ENCODE measurements around the gene ROR1. TPM values are rescaled to one million over a fixed set of nuclear protein-coding genes. Genes with fewer than 3 reads are reported as not detected.

ROR1 gene
- polyA plus RNA-seq, 3 donors, result 22.6 to 31.2 (median 28.9) TPM

DNA sequence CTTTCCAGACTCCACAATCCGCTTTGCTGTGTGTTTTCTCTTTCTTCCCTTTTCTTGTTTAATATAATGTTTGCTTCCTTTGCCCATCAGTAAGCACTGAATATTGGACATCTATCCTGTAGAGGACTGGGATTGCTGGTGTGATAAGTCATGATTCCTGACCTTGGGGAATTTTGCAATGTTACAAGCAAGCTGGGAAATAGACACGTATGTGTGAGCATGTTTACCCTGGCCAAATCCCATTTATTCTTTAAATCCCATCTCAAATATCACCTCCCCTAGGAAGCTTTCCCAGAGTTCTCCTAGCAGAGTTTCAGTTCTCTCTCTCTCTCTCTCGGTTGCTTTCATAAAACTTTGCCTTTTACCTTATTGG, 155.3 kb downstream of the ROR1 start:
- no peak for DNase-seq

DNA sequence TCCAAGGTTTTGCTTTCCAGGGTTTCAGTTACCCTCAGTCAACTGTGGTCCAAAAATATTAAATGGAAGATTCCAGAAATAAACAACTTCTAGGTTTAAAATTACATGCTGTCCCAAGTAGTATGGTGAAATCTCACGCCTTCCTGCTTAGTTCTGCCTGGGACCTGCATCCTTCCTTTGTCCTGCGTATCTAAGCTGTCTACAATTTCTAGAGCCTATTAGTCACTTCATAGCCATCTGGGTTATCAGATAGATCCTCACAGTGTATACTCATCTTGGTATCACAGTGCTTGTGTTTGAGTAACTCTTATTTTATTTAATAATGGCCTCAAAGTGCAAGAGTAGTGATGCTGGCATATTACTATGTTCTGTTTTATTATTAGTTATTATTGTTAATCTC, 157.7 kb downstream of the ROR1 start:
- DNase-seq, result no peak

- peak; percentile 60 for DNase-seq
Observed at GRCh38 chr1:63934697-63935096, 160.9 kb downstream of the ROR1 start.

DNA sequence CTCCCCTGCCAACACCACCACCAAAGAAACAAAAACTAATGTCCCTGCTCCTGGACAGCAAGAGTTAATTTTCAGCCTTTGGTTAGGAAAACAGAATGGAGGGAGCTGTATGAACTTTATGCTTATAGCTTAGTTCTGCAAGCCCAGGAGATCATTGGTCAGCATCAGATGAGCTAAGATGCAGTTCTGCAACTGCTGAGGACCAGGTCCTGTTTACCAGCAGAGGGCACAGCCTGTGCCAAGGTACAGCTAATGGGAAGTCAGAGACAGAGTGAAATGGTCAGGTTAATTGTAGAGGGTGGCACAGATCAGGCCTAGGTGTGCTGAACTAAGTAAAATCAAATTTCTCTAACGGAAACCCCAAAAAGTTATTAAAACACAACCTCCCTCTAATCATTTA, 161.3 kb downstream of the ROR1 start:
- DNase-seq, result no peak

- DNase-seq, result no peak
Observed at GRCh38 chr1:63935553-63935952, 161.7 kb downstream of the ROR1 start.

GRCh38 chr1:63936276-63936675, 162.5 kb downstream of the ROR1 start:
- DNase-seq, result no peak

GRCh38 chr1:63936801-63937200, 163.0 kb downstream of the ROR1 start:
- no peak for DNase-seq

DNA sequence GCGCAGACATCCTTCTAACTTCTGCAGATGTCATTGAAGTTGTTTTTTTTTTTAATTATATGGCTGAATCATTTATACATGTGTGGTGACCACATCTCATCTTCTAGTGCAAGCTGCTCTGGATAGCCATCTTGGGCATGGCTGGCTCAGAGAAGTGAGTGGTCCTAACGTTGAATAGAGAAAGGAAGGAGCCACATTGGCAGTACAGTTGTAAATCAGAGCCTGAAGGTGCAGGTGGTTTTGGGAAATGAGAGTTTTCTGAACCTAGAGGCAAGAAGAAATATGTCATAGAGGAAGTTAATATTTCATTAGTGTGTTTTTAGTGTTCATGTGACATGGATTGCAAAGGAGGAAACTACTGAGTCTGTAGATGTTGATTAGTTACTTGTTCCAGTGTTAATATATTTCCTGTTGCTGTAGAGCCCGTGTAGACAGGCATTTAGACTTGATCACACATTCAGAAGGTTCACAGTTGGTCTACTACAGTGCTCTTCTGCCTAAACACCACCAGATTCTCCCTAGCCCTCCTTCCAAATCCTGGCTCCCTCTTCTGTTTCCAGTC, 163.7 kb downstream of the ROR1 start:
- DNase-seq, result no peak

DNA sequence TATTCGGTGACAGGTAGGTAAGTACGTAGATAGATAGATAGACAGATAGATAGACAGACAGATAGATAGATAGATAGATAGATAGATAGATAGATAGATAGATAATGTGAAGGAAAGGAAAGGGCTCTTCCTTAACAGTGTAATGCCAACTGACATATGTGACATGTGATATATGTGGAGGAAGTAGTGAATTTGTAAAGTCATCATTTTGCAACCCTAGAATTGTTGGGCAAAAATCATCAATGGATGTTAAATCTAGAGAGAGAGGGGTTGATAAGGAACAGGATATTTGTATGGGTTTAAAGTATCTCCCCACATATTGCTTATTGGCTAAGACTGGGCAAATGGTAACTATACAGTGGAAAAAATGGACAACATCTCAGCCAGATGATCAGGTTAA, 166.6 kb downstream of the ROR1 start:
- no peak for DNase-seq

DNA sequence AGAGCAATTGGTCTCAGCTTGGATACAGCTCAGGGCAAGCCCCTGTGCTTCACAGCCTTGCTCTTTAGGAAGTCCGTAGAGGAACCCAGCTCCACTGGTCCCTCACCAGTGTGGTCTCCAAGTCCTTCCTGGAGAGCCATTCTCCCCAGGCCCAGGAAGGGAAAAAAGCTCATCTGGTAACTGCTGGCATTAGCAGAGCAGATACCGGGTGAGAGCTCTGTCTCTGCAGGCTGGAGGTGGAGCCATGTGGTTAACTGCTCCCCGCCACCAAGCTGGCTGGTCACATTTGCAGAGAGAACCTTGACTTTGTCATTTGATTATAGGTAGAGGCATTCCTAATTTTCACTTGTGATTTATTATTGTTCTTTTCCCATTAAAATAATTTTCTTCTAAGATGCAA, 169.6 kb downstream of the ROR1 start:
- DNase-seq, result no peak

- no peak for DNase-seq
Observed at GRCh38 chr1:63945943-63946342, 172.1 kb downstream of the ROR1 start.

DNA sequence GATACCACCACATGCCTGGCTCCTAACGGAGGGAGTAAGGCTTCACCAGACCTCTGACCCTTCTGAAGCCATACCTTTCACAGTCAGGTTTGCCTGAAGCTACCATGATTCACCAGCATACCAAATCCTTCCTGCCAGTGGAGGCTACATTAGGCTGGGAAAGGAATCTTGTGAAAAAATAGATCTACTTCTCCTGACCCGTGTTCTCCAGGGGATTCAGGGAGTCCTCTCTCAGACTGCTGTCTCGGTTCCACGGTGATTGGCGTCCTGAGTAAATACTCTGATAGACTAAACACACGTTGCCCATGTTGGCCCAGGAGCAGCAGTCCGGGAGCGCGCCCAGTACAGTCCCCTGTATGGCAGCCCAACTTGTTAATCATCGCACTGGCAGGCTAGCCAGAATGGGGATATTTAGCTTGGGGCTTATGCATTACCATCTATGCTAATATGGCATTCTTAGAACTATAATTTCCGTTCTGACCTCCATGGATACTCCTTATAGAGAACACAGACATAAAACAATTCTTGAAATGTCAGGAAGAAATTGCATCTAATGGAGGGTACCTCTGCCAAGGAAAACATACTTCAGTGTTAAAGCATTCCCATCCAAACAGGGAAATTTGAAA, 173.2 kb downstream of the ROR1 start:
- DNase-seq, result no peak

GRCh38 chr1:63947904-63948303, 174.1 kb downstream of the ROR1 start:
- no peak for DNase-seq

- peak; percentile 60 for DNase-seq
Observed at GRCh38 chr1:63950023-63950422, 176.2 kb downstream of the ROR1 start.

- DNase-seq, result no peak
Observed at GRCh38 chr1:63951059-63951946, 177.5 kb downstream of the ROR1 start.

DNA sequence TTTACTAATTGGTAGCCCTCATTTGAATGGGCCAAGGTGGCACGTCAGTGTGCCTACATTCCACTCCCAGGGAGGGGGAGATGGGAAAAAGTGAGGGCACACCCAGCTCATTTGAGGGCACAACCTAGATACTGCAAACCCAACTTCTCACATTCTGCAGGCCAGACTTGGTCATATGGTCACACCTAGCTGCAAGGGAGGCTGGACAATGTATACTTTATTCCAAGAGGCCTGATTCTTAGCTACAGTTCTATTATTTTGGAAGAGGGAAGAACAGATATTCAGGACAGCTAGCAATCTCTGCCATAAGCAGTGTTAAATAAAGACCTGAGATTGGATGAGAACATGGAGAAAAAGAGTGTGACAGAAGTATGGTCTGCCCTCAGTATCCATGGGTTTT, 180.4 kb downstream of the ROR1 start:
- DNase-seq, result no peak

DNA sequence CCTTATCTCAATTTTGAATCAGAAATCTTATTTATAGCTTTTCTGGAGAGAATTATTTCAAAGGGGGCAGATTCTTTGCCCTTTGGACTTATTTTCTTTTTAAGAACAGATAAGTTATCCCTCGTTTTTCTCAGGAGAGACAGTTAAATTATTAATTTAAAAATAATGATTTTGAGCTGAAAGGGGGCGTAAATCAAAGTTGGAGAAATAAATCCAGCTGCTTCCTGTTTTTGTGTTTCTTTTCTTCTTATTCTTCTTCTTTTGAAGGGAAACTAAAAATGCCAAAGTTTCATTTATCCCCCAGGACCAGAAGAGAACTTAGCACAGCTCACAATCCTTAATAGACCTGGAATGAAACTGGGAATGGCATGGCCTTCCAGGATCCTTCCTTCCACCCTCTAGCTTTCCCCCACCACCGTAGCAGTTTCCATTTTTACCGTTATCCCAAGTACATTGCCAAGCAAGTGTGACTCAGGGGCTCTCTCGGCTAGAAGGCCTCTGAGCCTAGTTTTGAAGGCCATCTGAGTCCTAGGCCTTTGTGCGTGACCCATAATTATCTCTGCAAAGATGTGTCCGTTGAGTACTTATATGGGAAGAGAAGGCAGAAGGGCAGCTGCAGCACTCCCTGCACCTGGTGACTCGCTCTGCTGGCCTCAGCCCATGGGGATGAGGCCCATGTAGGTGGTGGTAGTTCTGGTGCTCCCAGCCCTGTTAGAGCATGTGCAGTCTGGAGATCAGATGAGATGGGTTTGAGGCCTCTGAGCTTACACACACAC, 181.7 kb downstream of the ROR1 start:
- DNase-seq, result peak; percentile 52

- no peak for DNase-seq
Observed at GRCh38 chr1:63958556-63958955, 184.7 kb downstream of the ROR1 start.

- DNase-seq, result no peak
Observed at GRCh38 chr1:63960326-63960725, 186.5 kb downstream of the ROR1 start.

- DNase-seq, result no peak
Observed at GRCh38 chr1:63966016-63966415, 192.2 kb downstream of the ROR1 start.

DNA sequence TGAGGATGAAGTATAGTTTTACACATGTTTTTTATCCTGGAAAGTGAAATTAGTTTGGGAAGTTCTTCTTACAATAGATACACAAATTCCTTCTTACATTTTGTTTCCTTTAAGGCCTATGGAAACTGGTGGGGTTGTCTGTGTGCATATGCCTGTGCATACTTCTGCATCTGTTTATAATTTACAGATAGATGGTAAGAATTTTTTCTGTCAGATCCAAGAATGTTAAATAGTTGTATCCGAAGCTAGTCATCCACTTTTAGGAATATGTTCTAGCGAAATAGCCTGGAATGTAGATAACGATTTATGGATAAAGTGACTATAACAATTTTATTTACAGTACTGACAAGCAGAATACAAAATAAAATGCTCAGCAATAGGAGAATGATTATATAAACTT, 194.1 kb downstream of the ROR1 start:
- DNase-seq, result no peak

GRCh38 chr1:63968663-63969440, 195.0 kb downstream of the ROR1 start:
- DNase-seq, result no peak
